GM18526 (cell line): ENCODE data around the gene PCBP4.

ENCODE experiments used
- POLR2A ChIP-seq: IDR thresholded peaks from 3 replicates; pipeline ENCODE4 v1.6.1; 2011; ENCODE audit not compliant: insufficient read length; ENCODE audit errors: extremely low read depth

The PCBP4 gene

DNA sequence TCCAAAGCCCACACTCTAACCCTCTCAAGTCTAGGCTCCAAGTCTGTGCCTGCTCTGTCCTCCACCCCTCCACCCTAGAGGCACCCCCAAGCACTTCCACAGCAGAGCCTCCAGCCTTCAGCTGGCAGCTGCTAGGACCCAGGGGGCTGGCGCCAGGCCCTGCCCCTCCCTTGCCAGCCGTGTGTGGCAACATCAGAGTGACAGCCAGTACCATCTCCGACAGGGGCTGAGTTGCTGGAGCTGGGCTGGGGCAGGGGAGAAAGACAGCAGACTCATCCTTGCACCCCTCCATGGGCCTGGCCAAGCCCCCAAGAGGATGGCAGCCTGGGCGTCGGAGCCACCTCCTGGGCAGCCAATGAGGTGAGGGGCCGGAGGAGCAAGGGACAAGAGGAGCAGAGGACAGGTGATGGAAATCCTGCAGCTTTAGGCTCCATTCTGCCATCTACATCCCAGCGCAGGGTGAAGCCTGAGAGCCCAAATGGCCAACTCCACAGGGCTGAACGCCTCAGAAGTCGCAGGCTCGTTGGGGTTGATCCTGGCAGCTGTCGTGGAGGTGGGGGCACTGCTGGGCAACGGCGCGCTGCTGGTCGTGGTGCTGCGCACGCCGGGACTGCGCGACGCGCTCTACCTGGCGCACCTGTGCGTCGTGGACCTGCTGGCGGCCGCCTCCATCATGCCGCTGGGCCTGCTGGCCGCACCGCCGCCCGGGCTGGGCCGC, 11.9 kb downstream of the PCBP4 start, which contains the start of gene GPR62:
GPR62 (plus strand) TSS at position 207 of the 718 bp plus-strand sequence; CDS start at position 479, 272 bp downstream.
- no peak for TF ChIP-seq POLR2A

DNA sequence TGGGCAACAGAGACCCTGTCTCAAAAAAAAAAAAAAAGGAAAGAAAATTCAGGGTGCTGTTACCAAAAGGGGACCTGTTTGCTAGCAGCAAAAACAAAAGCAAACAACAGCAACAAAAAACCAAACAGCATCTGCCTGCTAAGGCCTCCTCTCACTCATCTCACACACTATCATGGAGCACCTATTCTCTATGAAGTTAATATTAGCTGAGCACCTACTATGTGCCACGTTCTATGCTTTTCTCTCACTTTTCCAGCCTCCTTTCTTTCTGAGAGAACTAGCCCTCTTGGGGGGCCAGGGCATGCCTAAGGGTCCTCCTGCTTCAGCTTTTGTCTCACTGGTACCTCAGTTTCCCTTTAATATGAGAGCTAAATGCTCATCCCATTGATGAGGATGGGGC, 12.5 kb downstream of the PCBP4 start:
- TF ChIP-seq POLR2A: no peak

DNA sequence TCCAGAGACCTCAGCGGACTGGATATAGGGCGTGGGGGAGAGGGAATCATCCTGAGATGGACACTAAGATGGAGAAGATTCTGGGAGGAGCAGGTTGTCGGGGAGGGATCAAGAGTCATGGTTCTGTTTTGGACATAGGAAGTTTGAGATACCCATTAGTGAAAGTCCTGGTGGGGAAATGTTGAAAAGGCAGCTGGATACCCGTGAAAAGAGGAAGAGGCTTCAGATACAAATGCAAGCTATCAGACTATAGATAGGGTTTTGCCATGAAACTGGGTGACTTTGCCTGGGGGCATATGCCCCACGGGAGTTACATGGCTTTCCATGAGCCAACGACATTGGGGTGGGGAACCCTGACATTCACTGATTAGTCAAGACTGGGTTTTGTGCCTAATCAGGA, 13.1 kb downstream of the PCBP4 start:
- TF ChIP-seq POLR2A: no peak

DNA sequence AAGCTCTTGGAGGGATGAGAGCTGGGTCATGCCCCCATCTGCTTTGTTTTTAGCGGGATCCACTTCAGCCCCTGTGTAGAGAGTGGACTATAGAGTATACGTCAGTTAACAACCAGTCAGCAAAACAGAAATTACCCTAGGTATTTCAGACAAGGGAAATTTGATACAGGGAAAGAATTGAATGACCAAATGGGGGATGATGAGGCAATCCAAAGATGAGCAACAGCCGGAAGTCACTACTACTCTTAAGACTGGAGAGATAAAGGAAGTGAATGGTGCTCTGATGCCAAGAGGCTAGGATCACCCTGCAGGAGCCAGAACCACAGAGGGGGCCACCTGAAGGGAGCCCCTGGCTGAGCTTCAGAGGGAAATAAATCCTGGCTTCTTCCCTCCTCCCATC, 13.8 kb downstream of the PCBP4 start:
- no peak for TF ChIP-seq POLR2A

DNA sequence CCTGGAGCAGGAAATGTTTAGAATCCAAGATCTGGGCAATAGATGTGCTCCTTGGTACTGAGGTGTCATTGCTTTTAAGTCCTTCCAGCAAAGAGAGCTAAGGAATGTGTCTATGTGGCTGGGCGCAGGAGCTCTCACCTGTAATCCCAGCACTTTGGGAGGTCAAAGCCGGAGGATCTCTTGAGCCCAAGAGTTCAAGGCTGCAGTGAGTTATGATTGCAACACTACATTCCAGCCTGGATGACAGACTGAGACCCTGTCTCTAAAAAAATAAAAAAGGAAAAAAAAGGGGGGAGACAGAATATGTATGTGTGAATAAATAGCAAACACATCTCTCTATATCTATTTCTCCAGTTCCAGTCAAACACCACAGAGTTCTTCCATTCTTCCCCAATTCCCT, 16.4 kb downstream of the PCBP4 start:
- TF ChIP-seq POLR2A: no peak

DNA sequence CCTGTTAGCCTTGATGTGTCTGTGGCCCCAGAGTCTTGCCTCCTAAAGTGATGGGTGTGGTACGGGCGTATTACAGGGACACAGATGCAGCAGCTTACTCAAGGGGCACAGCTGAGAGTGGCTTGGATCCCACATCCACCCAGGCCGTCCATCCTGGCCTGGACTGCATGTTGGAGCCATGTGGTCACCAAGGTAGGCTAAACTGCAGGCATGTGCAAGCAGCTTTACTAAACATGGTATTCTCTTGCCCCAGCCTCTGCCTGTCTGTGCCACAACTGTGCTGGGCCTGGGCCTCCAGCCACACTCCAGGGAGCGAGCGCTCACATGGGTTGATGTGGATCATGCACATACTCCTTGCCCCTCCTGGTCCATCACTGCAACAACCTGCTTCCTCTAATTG, 18.1 kb downstream of the PCBP4 start:
- no peak for TF ChIP-seq POLR2A

DNA sequence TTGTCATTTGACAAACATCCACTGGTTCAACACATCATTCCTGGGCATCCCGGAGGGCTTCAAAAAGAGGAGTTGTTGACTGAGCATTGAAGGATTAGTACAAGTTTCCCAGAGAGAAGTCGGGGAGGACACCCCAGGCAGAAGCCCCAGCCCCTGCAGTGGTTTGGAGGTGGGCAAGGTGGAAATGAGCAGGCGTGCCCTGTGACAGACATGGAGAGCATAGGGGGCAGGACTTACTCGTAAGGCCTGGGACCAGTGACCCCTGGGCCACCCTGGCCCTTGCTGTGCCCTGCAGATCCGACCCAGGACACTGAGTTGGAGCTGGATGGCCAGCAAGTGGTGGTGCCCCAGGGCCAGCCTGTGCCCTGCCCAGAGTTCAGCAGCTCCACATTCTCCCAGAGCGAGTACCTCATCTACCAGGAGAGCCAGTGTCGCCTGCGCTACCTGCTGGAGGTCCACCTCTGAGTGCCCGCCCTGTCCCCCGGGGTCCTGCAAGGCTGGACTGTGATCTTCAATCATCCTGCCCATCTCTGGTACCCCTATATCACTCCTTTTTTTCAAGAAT, 19.2 kb downstream of the PCBP4 start:
- TF ChIP-seq POLR2A: no peak

DNA sequence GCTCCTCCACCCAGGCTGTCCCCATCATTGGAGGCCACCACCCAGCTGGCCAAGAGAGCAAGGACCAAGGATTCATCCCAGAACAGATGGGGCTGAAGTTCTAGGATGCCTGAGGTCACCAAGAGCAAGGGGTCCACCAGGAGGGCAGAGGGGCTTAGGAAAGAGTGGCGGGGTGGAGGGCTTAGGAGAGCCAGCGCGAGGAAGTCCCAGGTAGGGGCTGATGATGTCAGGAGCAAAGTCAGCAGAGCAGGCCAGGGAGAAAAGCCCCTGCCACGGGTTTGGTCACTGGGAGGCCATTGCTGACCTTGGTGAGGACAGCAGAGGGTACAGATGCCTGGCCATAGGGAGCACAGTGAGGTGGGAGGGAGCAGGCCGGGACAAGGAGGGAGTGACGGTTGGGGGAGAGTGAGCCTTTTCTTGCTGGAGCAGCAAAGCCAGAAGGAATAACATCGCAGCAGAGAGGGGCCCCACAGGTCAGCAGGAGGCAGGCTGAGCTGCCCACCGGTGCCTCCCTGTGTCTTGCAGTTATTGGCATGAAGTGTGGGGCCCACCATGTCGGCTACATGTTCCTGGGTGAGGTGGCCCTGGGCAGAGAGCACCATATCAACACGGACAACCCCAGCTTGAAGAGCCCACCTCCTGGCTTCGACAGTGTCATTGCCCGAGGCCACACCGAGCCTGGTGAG, 19.9 kb downstream of the PCBP4 start:
- TF ChIP-seq POLR2A: no peak

DNA sequence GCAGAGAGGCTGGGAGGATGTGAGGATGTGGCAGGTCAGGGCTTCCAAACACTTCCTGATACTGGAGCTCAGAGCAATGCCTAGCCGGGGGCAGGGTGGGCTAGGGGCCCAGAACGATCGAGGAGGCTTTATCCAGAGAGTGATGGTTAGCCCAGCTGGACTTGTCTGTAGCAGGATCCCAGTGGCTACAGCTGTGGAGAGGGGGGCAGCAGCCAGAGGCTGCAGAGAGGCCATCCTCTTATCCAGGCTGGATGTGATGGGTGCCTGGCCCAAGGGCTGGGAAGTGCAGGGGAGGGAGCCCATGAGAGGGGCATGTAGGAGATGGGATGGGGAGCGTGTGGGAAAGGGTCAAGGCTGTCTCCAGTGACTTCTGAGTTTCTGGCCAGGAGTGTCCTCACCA, 20.5 kb downstream of the PCBP4 start:
- TF ChIP-seq POLR2A: no peak

DNA sequence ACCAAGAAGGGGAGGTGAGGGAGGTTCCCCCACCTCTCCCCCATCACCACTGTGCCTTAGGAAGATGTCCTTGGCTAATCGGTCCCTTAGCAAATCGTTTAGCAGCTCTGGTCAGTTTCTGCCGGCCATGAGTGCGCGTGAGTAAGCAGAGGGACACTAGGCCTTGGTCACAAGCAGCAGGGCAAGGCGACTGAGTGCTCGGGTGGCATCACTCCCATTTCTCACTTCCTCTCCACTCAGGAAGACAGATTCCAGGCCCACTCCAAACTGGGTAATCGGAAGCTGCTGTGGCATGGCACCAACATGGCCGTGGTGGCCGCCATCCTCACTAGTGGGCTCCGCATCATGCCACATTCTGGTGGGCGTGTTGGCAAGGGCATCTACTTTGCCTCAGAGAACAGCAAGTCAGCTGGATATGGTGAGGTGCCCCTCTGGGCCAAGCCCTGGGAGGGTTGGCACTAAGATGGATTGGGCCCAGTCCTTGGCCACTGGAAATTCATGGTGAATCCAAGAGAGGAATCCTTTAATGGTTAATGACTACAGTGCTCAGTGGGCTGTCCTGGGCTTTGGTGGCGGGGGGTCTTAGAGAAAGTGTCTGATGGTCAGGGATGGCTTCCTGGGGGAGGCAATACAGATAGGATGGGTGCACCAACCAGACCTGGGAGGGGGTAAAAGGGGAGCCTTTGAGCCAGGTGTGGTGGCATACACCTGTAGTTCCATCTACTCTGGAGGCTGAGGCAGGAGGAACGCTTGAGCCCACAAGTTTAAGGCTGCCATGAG, 21.1 kb downstream of the PCBP4 start:
- TF ChIP-seq POLR2A: no peak

DNA sequence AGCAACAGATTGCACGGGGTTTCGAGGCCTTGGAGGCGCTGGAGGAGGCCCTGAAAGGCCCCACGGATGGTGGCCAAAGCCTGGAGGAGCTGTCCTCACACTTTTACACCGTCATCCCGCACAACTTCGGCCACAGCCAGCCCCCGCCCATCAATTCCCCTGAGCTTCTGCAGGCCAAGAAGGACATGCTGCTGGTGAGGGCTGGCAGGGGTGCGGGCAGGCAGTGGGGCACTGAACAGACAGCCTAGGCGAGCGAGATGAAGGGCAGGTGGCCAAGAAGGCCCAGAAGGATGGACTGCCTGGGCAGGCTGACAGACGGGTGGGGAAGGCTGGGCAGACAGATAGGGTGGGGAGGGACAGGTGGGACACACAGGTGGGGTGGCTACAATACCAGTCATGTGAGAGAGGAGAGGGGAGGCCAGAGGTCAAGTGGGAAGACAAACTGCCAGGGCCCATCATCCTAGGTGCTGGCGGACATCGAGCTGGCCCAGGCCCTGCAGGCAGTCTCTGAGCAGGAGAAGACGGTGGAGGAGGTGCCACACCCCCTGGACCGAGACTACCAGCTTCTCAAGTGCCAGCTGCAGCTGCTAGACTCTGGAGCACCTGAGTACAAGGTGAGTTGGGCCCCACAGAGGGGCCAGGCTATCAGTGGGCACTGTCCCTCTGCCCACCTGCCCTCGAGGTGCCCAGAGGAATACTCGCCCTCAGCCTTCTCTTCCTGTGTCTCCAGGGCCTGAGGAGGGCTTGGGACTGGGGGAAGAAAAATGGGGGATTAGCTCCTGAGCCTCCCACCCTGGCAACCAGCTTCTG, 22.0 kb downstream of the PCBP4 start:
- no peak for TF ChIP-seq POLR2A

DNA sequence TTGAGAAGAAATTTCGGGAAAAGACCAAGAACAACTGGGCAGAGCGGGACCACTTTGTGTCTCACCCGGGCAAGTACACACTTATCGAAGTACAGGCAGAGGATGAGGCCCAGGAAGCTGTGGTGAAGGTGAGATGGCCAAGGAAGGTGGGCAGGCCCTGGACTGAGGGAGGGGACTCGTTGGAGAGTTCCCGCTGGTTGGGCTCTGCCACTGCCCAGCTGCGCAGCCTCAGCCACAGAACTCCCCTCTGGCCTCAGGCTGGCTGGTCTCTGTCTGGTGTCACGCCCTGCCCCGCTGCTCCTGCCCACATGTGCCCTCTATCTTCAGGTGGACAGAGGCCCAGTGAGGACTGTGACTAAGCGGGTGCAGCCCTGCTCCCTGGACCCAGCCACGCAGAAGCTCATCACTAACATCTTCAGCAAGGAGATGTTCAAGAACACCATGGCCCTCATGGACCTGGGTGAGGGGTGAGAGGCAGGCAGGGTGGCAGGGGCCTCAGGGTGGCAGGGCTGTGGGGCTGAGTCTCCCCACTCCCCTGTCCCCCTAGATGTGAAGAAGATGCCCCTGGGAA, 22.7 kb downstream of the PCBP4 start:
- no peak for TF ChIP-seq POLR2A

DNA sequence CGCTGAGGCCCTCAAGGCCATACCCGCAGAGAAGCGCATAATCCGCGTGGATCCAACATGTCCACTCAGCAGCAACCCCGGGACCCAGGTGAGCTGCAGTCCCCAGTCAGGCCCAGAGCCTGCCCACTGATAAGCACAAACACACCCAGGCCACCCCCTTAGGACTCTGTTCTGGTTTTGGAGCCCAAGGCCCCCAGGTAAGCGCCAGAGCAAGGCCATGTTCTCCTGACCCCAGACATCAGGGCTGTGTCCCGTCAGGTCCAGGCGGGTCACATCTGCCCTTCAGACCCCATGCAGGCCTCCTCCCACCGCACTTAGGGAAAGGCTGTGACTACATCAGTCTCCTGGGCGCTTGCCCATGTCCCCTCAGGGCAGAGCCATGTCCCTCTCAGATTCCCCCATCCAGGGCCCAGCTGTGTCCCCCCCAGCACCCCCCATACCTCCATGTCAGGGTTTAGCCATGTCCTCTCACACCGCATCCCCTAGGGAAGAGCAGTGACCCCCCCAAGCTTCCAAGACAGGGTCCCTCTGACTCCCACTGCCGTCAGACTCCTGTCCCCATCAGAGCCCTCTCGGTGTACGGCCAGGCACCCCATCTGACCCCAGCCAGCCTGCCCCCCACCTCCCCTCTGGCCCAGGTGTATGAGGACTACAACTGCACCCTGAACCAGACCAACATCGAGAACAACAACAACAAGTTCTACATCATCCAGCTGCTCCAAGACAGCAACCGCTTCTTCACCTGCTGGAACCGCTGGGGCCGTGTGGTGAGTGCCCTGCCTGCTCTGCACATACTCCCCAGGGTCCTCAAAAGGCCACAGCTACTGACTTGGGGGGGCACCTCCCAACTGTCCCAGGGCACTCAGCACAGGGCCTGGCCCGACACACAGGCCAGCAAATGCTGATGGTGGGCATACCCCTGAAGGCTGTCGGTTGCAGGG, 23.5 kb downstream of the PCBP4 start:
- no peak for TF ChIP-seq POLR2A
